ENCODE results near the gene TIAM1. TPM values are rescaled to one million over a fixed set of nuclear protein-coding genes. Genes with fewer than 3 reads are reported as not detected.

Gene TIAM1
- polyA plus RNA-seq, 3 donors = 12.9 to 14.6 (median 13.4) TPM

DNA sequence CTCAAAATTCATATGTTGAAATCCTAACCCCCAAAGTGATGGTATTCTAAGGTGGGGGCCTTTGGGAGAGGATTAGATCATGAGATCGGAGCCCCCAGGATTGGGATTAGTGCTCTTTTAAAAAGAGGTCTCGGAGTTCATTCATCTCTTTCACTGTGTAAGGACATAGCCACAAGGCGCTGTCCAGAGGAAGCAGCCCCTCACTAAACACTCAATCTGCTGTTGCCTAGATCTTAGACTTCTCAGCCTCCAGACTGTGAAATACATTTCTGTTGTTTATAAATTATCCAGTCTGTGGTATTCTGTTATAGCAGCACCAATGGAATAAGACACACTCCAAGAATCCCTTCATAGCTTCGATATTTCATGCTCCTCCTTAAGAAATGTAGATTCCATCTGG lies 12.4 kb upstream of the TIAM1 start:
- no peak for DNase-seq (ENCODE audit: low read depth in 3 of 3, low spot score in 2 of 3)

DNA sequence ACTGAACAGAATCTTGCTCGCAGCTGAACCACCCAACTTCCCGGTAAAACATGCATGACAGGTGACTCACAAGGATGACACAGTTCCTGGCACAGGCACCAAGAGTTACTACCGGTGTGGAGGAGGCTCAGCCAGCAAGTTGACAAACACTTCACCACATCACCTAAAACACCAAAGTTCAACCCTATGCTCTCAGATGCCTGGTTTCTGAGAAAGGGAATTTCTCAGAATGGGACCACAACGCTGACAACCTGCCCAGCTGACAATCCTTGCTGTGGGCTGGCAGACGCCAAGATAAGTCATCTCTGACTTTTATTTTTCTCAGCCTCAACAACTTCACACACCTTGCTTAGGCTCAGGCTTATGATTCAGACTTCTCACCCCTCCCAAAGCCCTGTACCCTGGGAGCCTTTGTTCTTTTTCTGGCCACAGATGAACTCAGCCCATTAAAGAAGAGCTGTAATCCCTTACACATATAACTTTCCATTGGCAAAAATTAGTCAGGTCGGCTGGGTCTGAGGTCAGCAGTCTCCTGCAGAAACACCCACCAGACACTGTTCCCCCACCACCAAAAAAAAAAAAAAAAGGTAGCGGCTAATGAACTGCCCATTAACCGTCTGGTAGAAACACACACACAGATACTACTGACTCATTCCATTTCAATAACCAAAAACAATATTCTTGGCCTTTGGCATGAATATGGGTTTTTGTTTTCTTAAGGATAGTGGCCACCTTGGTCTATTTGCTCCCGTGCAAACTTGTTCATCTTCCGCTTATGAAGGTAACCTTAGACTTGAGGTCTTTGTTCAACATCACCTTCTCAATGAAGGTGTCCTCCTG lies 10.8 kb upstream of the TIAM1 start:
- DNase-seq (ENCODE audit: low read depth in 3 of 3, low spot score in 2 of 3) = no peak

DNA sequence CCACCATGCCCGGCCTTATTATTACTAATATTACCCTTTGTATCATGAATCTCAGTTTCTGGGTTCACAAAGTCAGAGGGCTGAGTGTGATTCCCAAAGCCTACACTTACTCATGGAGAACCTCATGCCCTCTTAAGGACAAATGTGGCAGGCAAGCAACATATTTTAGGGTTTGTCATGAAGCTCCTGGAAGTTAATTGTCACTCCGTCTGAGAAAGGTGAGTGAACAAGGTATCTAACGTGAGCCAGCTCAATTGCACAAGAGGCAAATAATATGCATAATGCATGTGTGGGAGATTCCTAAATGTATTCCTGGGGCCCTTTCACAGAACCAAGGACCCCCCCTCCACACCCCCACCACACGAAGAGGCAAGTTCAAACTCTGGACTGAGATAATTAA lies 10.1 kb upstream of the TIAM1 start:
- no peak for DNase-seq (ENCODE audit: low read depth in 3 of 3, low spot score in 2 of 3)

DNA sequence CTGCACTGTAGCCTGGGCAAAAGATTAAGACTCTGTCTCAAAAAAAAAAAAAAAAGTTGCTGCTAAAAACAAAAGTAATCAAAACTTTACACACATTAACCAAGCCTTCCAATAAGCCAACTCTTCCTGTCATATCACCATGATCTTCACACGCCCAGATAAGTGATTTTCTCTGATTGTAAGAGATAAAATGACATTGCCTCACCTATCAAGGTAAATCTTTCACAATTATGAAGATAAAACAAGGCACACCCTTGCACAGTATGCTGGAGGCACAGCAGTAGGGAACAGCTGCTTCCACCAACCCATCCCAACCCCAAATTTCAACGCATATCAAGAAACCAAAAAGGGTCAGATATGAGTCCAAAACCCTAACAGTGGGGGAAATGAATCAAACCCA lies 8.8 kb upstream of the TIAM1 start:
- no peak for DNase-seq (ENCODE audit: low read depth in 3 of 3, low spot score in 2 of 3)

DNA sequence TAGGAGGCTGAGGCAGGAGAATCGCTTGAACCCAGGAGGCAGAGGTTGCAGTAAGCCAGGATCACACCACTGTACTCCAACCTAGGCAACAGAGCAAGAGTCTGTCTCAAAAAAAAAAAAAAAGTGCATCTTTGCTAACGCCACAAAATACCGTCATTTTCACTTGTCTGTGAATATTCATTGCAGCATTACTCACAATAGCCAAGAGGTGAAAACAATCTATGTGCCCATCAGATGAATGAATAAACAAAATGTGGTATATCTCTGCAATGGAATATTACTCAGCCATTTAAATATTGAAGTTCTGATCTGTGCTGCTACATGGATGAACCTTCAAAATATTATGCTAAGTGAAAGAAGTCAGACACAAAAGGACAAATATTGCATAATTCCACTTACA lies 7.9 kb upstream of the TIAM1 start:
- DNase-seq (ENCODE audit: low read depth in 3 of 3, low spot score in 2 of 3) = no peak

DNA sequence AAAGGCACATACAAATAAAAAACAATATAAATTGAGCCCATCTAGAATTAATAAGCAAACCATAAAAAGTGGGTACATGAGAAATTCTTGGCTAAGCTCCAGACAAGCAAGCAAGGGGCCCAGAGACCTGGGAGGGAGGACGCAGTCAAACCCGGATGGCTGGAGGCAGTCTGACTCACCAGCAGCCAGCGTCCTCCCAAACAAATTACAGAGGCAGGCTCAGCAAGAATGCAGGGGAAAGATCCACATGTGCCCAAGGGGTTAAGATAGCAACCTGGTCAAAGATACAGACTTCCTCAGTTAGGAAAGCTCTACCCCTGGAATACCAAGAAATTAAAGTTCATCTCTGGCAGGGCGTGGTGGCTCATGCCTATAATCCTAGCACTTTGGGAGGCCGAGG lies 7.4 kb upstream of the TIAM1 start:
- DNase-seq (ENCODE audit: low read depth in 3 of 3, low spot score in 2 of 3) = no peak

DNA sequence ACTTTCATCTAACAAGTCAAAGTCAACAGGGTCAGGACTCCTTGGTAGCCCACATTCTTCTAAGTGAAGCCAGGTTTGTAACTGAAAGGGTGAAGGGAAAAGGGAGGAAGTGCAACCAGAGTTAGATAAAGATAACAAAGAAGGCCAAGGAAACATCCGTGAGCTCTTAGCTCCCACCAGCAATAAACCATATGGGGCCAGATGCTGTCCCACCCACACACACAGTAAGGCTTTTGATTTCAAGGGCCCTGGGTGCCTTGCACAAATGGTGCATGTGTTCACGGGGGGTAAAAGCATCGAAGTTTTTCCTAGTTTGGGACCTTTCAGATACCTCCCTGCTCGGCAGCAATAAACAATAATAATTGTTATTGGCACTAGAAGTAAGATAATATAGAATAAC lies 5.1 kb upstream of the TIAM1 start:
- DNase-seq (ENCODE audit: low read depth in 3 of 3, low spot score in 2 of 3) = no peak

DNA sequence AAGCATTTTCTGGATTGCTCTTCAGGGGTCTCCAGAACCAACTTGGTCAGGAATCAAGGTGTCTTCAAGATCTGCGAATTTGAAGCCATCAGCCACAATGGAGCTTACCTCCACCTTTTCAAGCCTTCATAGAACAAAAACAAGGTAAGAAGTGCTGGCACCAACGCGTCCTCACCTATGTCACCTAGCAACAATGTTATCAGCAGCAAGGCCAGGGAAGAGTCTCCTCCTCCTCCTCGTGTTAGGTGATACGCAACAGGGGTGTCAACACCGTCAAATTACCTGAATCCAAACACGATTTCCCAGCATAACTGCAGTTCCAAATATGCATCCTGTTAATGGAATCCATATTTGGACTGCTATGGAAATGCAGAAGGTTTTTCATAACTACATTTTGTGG lies 4.1 kb upstream of the TIAM1 start:
- DNase-seq (ENCODE audit: low read depth in 3 of 3, low spot score in 2 of 3) = no peak

DNA sequence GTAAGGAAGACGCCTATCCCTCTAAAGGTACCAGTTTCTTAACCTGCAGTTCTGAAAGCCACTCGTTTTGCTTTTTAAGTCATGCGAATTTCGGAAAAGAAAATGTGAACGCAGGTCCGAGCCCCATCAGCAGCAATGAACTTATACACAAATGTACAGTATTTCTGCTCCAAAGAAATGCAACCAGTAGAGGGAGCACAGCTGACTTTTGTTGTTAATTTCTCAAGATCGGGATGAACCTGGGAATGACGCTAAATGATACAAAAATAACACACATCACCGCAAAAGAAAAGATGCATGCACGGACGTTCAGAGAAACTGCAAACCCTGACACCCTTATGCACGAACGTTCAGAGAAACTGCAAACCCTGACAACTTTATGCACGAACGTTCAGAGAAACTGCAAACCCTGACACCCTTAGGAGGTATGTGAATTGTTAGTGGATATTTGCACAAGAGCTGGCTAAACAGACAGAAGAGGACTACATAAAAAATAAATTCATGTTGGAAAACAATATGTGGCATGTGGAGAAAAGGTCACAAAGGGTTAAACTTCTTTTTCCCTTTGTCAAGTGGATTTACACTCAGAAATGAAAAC lies 3.5 kb upstream of the TIAM1 start:
- DNase-seq (ENCODE audit: low read depth in 3 of 3, low spot score in 2 of 3) = no peak

DNA sequence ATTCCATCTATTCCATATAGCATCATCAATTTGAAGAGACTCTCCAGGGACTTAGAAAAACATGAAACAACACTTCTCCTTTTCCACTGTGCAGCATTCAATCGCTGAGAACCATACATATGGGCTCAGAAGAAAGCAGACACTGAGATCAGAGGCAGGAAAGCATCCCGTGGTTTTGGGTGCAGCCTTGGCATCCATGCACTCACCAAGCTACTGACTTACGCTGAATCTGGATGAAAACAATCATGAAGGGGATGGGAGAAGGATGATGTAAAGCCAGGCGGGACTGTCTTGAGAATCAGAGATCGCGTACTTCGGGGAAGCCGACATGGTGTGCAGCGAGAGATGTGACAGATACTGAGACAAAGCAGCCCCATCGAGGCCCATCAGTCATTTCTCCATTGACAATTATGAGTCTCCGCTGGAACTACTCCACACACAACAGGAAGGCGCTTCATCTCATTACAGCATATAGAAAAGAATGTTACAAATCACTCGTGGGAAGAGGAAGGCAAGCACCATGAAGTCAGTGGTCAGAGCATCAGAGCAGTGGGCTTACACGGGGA lies 2.3 kb upstream of the TIAM1 start:
- no peak for DNase-seq (ENCODE audit: low read depth in 3 of 3, low spot score in 2 of 3)

DNA sequence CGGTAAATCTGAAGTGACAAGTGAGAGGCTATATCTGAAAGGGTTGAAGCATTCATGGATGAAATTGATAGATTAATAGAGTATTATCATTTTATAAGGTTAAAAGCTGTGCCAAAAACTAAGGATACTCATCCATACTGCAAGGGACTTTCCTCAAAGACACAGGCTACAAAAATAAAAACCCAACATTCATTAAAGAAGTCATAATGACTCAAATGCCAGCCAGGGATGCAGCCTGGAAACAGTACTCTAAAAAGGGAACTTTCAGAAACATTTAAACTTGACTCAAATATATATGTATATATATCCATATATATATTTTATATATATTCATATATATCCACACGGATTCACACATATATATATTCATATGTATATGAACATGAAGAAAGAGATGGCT lies 1.1 kb upstream of the TIAM1 start:
- DNase-seq (ENCODE audit: low read depth in 3 of 3, low spot score in 2 of 3) = no peak

DNA sequence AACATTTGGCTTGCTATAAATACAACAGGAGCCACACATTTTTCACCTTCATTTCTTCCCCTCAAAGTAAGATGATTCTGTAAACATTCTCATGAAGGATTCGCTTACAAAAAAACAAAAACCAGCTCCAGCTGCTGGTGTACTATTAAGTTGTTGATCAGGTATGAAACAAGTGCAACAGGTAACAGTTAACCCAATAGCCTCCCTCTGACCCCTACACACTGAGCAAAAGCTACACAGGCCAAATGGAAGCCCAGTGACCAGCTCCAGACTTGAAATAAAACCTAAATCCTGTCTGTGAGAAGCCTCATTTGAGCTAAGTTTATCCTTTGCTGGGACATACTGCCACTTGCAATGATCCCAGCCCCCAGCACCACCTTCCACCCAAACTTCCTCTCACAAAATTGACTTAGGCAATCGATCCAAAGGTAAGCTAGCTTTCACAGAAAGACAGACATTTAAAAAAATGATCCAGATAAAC lies 991 bp downstream of the TIAM1 start:
- DNase-seq (ENCODE audit: low read depth in 3 of 3, low spot score in 2 of 3) = no peak

DNA sequence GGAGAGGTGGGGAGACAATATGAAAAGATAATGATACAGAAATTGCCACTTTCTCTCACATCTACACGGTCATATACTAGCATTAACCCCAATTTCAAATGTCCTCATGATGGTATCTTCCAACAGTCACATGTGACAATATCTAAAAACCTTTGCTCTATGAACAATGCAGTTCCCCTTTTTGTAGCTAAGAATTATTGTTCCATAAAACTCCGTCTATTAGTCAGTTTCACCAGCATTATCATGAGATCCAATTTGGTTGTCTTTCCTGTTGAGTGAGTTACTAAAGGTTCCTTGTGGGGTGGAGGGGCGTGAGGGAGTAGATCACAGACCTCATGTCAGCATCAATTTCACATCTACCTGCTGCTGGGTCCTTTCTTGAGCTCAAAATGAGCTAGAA lies 1.7 kb downstream of the TIAM1 start:
- no peak for DNase-seq (ENCODE audit: low read depth in 3 of 3, low spot score in 2 of 3)

DNA sequence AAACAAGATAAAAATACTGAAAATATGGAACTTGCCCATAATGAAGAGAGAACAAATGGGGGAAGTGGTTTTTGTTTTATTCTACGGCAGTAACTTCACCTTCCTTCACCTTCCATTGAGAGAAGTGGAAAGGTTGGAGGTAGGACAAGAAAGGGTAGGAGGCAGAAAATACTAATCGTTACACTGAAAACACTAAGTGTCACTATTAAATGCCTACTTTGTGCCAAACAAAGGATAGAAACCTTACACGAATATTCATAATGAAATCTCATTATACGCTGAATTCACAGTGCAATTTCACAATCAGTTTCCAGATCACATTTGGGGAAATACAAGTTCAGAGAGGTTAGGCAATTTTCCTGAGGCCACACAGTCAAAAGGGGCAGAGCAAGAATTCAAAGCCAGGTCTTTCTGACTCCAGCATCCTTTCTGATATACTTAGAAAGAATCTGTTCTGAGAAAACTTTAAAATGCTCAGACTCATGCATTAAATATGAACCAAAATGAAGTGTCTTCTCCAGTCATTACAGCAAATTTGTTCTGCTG lies 3.0 kb downstream of the TIAM1 start:
- no peak for DNase-seq (ENCODE audit: low read depth in 3 of 3, low spot score in 2 of 3)

DNA sequence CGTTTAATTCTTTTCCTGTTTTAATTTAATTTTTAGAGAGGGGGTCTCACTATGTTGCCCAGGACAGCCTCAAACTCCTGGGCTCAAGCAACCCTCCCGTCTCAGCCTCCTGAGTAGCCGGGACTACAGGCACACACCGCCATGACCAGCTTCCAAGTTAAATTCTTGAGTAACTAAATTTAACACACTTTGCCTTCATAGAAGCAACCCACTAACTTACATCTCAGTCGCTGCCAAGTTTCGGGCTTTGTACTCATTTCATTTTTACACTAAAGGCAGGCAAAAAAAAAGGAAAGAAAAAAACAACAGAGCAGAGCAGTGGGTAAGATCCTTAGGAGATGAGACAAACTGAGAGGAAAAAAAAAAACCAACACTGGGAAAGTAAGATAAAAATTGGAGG lies 3.5 kb downstream of the TIAM1 start:
- DNase-seq (ENCODE audit: low read depth in 3 of 3, low spot score in 2 of 3) = no peak

DNA sequence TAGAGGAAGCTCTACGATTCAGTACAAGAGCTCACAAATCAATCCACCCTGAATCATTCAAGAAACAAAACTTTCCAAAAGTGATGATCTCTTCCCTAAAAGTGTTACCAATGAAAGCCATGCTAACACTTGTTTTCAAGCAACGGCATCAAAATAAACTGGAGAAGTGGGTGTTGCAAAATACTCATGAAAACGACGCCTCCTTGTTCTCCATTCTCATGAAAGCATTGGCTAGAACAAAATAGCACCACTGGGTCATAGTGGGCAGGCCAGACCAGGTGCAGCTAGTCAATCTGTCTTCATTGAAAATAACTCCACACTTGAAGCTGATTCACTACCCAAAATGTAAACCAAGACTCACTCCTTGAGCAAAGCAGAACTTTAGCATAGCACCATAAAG lies 4.3 kb downstream of the TIAM1 start:
- no peak for DNase-seq (ENCODE audit: low read depth in 3 of 3, low spot score in 2 of 3)

DNA sequence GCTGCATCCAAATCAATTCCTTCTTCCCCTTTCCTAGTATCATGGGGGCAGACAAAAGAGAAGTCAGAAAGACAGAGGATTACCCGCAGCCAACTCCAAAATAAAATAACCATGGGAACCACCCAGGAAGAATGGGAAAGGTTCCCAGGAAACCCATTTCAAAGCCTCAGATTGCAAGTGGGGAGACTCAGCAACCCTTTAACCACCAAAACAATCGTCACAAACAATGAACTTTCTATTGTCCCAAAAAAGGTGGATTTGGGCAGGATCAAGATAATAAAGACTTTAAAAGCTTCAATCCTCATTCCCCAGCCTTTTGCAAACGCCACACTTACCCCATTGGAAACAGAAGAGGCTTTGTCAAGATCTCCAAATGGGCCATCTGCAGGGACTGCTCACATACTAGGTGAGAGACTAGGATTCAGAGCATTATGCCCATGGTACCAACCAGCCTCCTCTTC lies 5.1 kb downstream of the TIAM1 start:
- DNase-seq (ENCODE audit: low read depth in 3 of 3, low spot score in 2 of 3) = no peak

DNA sequence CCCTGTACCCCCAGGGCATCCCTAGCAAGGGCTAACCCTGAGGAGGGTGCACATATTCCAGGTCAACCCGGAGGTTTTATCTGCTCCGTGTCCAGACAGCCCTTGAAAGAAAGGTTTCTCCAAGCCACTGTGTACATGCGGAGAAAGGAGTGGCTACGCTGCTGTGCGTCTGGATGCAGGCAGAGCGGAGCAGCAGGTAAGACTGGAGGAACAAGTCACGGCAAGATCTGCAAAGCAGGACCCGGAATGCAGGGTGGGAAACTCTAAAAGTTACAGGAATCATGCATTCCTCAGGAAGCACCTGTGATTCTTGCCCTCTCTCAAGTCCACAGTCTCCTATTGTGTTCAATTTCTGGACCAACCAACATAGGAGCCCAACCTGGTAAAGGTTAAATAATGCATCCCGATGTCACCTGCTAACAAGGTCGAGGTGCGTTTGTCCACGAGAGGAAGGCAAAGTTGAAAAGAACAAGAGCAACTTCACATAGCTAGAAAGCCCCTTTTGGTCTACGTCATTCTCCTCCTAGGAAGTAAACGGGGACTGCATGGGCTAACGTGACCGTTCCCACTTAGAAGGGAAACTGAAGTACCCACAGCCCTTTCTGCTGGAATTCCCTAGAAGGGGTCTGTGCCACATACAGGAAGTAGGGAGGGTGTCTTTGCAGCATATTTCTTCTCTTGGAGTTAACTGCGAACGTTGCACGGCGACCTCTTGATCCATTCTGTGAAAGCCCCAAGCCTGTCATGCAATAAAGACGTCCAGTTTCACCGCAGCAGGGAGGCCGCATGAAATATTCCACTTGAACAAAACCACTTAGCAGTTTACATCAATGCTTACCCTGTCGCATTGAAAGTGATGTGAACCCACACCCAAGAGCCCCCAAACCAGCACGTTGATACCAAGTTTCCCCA lies 5.8 kb downstream of the TIAM1 start:
- no peak for DNase-seq (ENCODE audit: low read depth in 3 of 3, low spot score in 2 of 3)

DNA sequence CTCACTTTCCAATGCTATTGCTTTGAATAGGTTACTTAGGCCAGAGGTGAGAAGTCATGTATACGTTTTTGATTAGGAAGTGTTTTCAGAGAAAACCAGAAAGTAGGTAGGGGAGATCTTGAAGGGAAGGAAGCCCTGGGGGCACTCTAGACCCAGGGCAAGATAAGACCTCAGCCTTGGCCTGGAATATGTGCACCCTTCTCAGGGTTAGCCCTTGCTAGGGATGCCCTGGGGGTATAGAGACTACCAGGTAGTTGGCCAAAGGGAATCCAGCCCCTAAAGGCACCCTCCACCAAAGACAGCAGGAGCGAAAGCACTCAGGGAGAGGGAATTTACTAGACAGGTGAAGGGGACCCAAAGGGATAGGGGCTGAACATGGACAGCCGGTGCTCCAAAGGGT lies 7.0 kb downstream of the TIAM1 start:
- DNase-seq (ENCODE audit: low read depth in 3 of 3, low spot score in 2 of 3) = no peak

DNA sequence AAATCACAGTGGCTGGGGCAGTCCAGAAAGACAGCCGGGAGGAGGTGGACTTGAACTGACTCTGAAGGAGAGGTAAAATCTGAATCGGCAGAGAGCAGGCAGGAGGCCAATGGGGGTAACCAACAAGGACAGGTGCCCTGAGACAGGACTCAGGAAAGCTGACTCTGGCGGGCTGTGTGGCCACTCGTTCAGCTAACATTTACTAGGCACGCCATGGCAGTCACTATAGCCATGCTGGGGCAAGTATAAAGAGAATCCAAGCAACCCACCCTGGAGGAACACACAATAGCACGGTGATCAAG lies 7.4 kb downstream of the TIAM1 start:
- no peak for DNase-seq (ENCODE audit: low read depth in 3 of 3, low spot score in 2 of 3)

Data from right renal cortex interstitium (tissue), 3 donors.